ENCODE results near the gene CCDC77.

Gene CCDC77

GRCh38 chr12:460261-461230 is 59.1 kb downstream of the CCDC77 start:
- TF ChIP-seq CTCF (conservative IDR thresholded peaks at IDR 0.05; ENCODE audit: low read depth, low read length) = no peak
- no peak for DNase-seq (ENCODE audit: low read depth)
- peak overlapping the region; percentile 41 for H3K4me3 ChIP-seq (ENCODE audit: low read length)

- TF ChIP-seq CTCF (conservative IDR thresholded peaks at IDR 0.05; ENCODE audit: low read depth, low read length) = no peak
- no peak for DNase-seq (ENCODE audit: low read depth)
- no peak overlapping the region for H3K4me3 ChIP-seq (ENCODE audit: low read length)
These were observed 60.0 kb downstream of the CCDC77 start for GRCh38 chr12:461425-461824.

- no peak for TF ChIP-seq CTCF (conservative IDR thresholded peaks at IDR 0.05; ENCODE audit: low read depth, low read length)
- no peak for DNase-seq (ENCODE audit: low read depth)
These were observed 61.7 kb downstream of the CCDC77 start for GRCh38 chr12:462936-463705.

GRCh38 chr12:464484-465267 is 63.2 kb downstream of the CCDC77 start:
- no peak overlapping the region for H3K4me3 ChIP-seq (ENCODE audit: low read length)
- no peak for TF ChIP-seq CTCF (conservative IDR thresholded peaks at IDR 0.05; ENCODE audit: low read depth, low read length)
- DNase-seq (ENCODE audit: low read depth) = no peak

More at GRCh38 chr12:462936-463705, 61.7 kb downstream of the CCDC77 start:
- no peak overlapping the region for H3K4me3 ChIP-seq (ENCODE audit: low read length)

GRCh38 chr12:466039-466438 is 64.6 kb downstream of the CCDC77 start:
- no peak overlapping the region for H3K4me3 ChIP-seq (ENCODE audit: low read length)
- TF ChIP-seq CTCF (conservative IDR thresholded peaks at IDR 0.05; ENCODE audit: low read depth, low read length) = no peak
- no peak for DNase-seq (ENCODE audit: low read depth)

GRCh38 chr12:466762-467161 is 65.3 kb downstream of the CCDC77 start:
- no peak for TF ChIP-seq CTCF (conservative IDR thresholded peaks at IDR 0.05; ENCODE audit: low read depth, low read length)
- no peak overlapping the region for H3K4me3 ChIP-seq (ENCODE audit: low read length)
- no peak for DNase-seq (ENCODE audit: low read depth)
